IMR-90 (cell line): Measurements from ENCODE around the gene LDLRAD4. TPM values are rescaled to one million over a fixed set of nuclear protein-coding genes. Genes with fewer than 3 reads are reported as not detected.

Source experiments
- ATAC-seq: fragments of 200-7000 bp; cut with Tn5 transposase; 2 replicates; pipeline ENCODE4 v1.9.1; 2020; ENCODE audit warnings: low read depth, mild to moderate bottlenecking, moderate library complexity
- BruUV-seq: library from RNA; stranded (reverse); fragments of 400-500 nt; replicated peaks from 2 replicates; lab custom pipeline; 2021; lab: Mats Ljungman, UMichigan
- CTCF ChIA-PET: fragments of 300-600 bp; formaldehyde crosslinking; extraction: SDS; loops from one replicate; lab custom pipeline; 2021; ENCODE audit warnings: antibody characterized with exemption; lab: Yijun Ruan, JAX
- POLR2A ChIA-PET: fragments of 300-600 bp; sonication (Branson Sonifier 250); formaldehyde crosslinking; loops from one replicate; lab custom pipeline; 2022; ENCODE audit warnings: antibody characterized with exemption; ENCODE audit not compliant: unreplicated experiment; lab: Charles Lee
- DNase-seq: peaks from one replicate; pipeline ENCODE4 v3.0.0; 2013
- H2AFZ ChIP-seq: replicated peaks from 2 replicates; pipeline ENCODE3; 2013; ENCODE audit warnings: low read length, mild to moderate bottlenecking; ENCODE audit not compliant: poor library complexity
- H2AK5ac ChIP-seq: 2 replicates; pipeline ENCODE4 v1.6.1; 2013; ENCODE audit warnings: low read depth, low read length, inconsistent platforms
- H2AK9ac ChIP-seq: replicated peaks from 2 replicates; pipeline ENCODE3; 2013; ENCODE audit warnings: mild to moderate bottlenecking, low read depth, low read length, moderate library complexity; ENCODE audit not compliant: poor library complexity
- H2BK120ac ChIP-seq: 2 replicates; pipeline ENCODE4 v1.6.1; 2013; ENCODE audit warnings: low read depth, low read length, inconsistent platforms
- H2BK15ac ChIP-seq: 3 replicates; pipeline ENCODE4 v1.6.1; 2013; ENCODE audit warnings: low read depth, low read length, inconsistent platforms
- H2BK20ac ChIP-seq: 2 replicates; pipeline ENCODE4 v1.6.1; 2013; ENCODE audit warnings: low read depth, mild to moderate bottlenecking, inconsistent platforms, low read length, moderate library complexity
- H2BK5ac ChIP-seq: 2 replicates; pipeline ENCODE4 v1.6.1; 2013; ENCODE audit warnings: mild to moderate bottlenecking, low read depth, low read length, inconsistent platforms; ENCODE audit not compliant: poor library complexity, severe bottlenecking
- H3K14ac ChIP-seq: replicated peaks from 2 replicates; pipeline ENCODE4 v1.6.1; 2013; ENCODE audit warnings: low read depth, low read length, inconsistent platforms
- H3K18ac ChIP-seq: 2 replicates; pipeline ENCODE4 v1.6.1; 2013; ENCODE audit warnings: low read depth, low read length, control low read depth
- H3K23ac ChIP-seq: 2 replicates; pipeline ENCODE4 v1.6.1; 2013; ENCODE audit warnings: low read depth, low read length, inconsistent platforms
- H3K27ac ChIP-seq: 2 replicates; pipeline ENCODE4 v1.5.1; 2013; ENCODE audit warnings: mild to moderate bottlenecking, control low read depth, low read length; ENCODE audit not compliant: insufficient read depth
- H3K27me3 ChIP-seq: 2 replicates; pipeline ENCODE4 v1.6.1; 2013; ENCODE audit warnings: low read length; ENCODE audit not compliant: control insufficient read depth, insufficient read depth
- H3K36me3 ChIP-seq: 2 replicates; pipeline ENCODE4 v1.6.1; 2013; ENCODE audit warnings: low read length, mixed read lengths; ENCODE audit not compliant: control insufficient read depth, insufficient read depth
- H3K4ac ChIP-seq: 2 replicates; pipeline ENCODE4 v1.6.1; 2013; ENCODE audit warnings: low read depth, low read length, inconsistent platforms
- H3K4me1 ChIP-seq: 2 replicates; pipeline ENCODE4 v1.6.1; 2013; ENCODE audit warnings: low read length, mixed read lengths; ENCODE audit not compliant: control insufficient read depth, insufficient read depth
- H3K4me2 ChIP-seq: 2 replicates; pipeline ENCODE4 v1.6.1; 2013; ENCODE audit warnings: low read depth, mild to moderate bottlenecking, control low read depth, low read length, moderate library complexity
- H3K4me3 ChIP-seq: 2 replicates; pipeline ENCODE4 v1.5.1; 2013; ENCODE audit warnings: low read depth, mild to moderate bottlenecking, control low read depth, low read length, moderate library complexity; ENCODE audit not compliant: insufficient read depth
- H3K56ac ChIP-seq: 2 replicates; pipeline ENCODE4 v1.6.1; 2013; ENCODE audit warnings: low read length, inconsistent platforms; ENCODE audit not compliant: insufficient read depth; ENCODE audit errors: extremely low read depth
- H3K79me1 ChIP-seq, 2 experiments: 2 replicates each; pipeline ENCODE4 v1.6.1; 2013; ENCODE audit warnings: low read length in 2 of 2, inconsistent platforms in 1 of 2, low read depth in 1 of 2
- H3K9ac ChIP-seq: 2 replicates; pipeline ENCODE4 v1.6.1; 2013; ENCODE audit warnings: low read depth, low read length, control low read depth
- H3K9me1 ChIP-seq: 2 replicates; pipeline ENCODE4 v1.6.1; 2013; ENCODE audit warnings: low read length, inconsistent platforms; ENCODE audit not compliant: insufficient read depth
- H3K9me3 ChIP-seq: 2 replicates; pipeline ENCODE4 v1.6.1; 2013; ENCODE audit warnings: low read length; ENCODE audit not compliant: control insufficient read depth, insufficient read depth
- H4K20me1 ChIP-seq: 2 replicates; pipeline ENCODE4 v1.6.1; 2013; ENCODE audit warnings: low read length, inconsistent platforms; ENCODE audit not compliant: insufficient read depth
- H4K5ac ChIP-seq: 2 replicates; pipeline ENCODE4 v1.6.1; 2013; ENCODE audit warnings: mild to moderate bottlenecking, low read depth, low read length, control low read depth
- H4K8ac ChIP-seq, 2 experiments: 2 replicates each; pipeline ENCODE4 v1.6.1; 2013; ENCODE audit warnings: low read depth in 2 of 2, low read length in 2 of 2, control low read depth in 1 of 2, inconsistent platforms in 1 of 2
- H4K91ac ChIP-seq: 2 replicates; pipeline ENCODE4 v1.6.1; 2013; ENCODE audit warnings: low read depth, low read length, inconsistent platforms; ENCODE audit not compliant: insufficient read depth
- CEBPB ChIP-seq: IDR thresholded peaks from 2 replicates; pipeline ENCODE4 v1.6.1; 2012; ENCODE audit warnings: low read depth, low read length, improper control_type of control experiment
- CHD1 ChIP-seq: IDR thresholded peaks from 2 replicates; pipeline ENCODE4 v1.6.1; 2012; ENCODE audit warnings: low read depth, low read length, improper control_type of control experiment
- MAFK ChIP-seq: IDR thresholded peaks from 2 replicates; pipeline ENCODE4 v1.6.1; 2012; ENCODE audit warnings: low read depth, low read length, improper control_type of control experiment
- MAZ ChIP-seq: IDR thresholded peaks from 2 replicates; pipeline ENCODE4 v1.6.1; 2012; ENCODE audit warnings: low read depth, mild to moderate bottlenecking, low read length, improper control_type of control experiment, moderate library complexity, borderline replicate concordance
- MXI1 ChIP-seq: IDR thresholded peaks from 2 replicates; pipeline ENCODE4 v1.6.1; 2012; ENCODE audit warnings: low read depth, mild to moderate bottlenecking, low read length, moderate library complexity, borderline replicate concordance
- SMC3 ChIP-seq: fragments of 150-350 bp; IDR thresholded peaks from 2 replicates; pipeline ENCODE4 v1.6.1; 2016; ENCODE audit warnings: low read depth, mild to moderate bottlenecking, antibody characterized with exemption, low read length, moderate library complexity
- USF2 ChIP-seq: fragments of 150-350 bp; IDR thresholded peaks from 2 replicates; pipeline ENCODE4 v1.6.1; 2017; ENCODE audit warnings: mild to moderate bottlenecking, antibody characterized with exemption, low read length, low read depth
- WGBS, 2 experiments: methylation state at CpG; one replicate each; pipeline versions ENCODE4 v1.1.5 to v1.1.7; 2013; ENCODE audit warnings: missing lambda C conversion rate in 2 of 2; ENCODE audit not compliant: insufficient read length in 1 of 2; ENCODE audit errors: extremely low coverage in 2 of 2; 5-methylcytosine and 5-hydroxymethylcytosine counted together
- dilution Hi-C: fragments of 300-500 bp; cut with HindIII; formaldehyde crosslinking; loops from one replicate; pipeline ENCODE4 v1.14.3; 2018; ENCODE audit warnings: low sequenced_read_pairs; ENCODE audit not compliant: unreplicated experiment
- in situ Hi-C: fragments of 300-500 bp; cut with MboI; formaldehyde crosslinking; loops from 3 replicates; pipeline ENCODE4 v1.14.3; 2019; ENCODE audit warnings: low sequenced_read_pairs, inconsistent platforms, mixed read lengths
- intact Hi-C: fragments of 100-400 bp; cut with micrococcal nuclease; formaldehyde crosslinking; loops from 2 replicates; pipeline ENCODE4 v1.10.0; 2022
- polyA plus RNA-seq, 3 experiments: library from polyadenylated mRNA; depleted of rRNA; stranded (reverse); fragments of >200 nt; gene quantifications; 2 replicates each; pipeline ENCODE4 v1.2.3, GENCODE V29; 2012; ENCODE audit warnings: low replicate concordance in 1 of 3
- total RNA-seq: library from RNA; depleted of rRNA; stranded (reverse); fragments of >200 nt; gene quantifications from 2 replicates; pipeline ENCODE4 v1.2.3, GENCODE V29; 2012

LDLRAD4 gene
- total and polyA plus RNA-seq, 2 of the 4 experiments (the other 2 are of a cell fraction), result not detected

- Histone ChIP-seq H3K4me2 (no peak overlapping the region), H3K14ac (no peak overlapping the region), H2AK5ac (no peak overlapping the region), H3K79me1 (no peaks in the 10 kb centered on the region), H2BK120ac (no peak overlapping the region), H2BK5ac (no peak overlapping the region), H3K23ac (no peak overlapping the region), H3K36me3 (no peaks in the 10 kb centered on the region), H3K4ac (no peak overlapping the region), H3K4me3 (no peak overlapping the region), H3K4me1 (no peaks in the 10 kb centered on the region), H3K9me1 (no peaks in the 10 kb centered on the region), H2BK15ac (no peak overlapping the region), H4K91ac (no peak overlapping the region), H4K8ac (no peak overlapping the region), H4K5ac (no peak overlapping the region), H3K9me3 (no peaks in the 10 kb centered on the region), H3K9ac (no peak overlapping the region), H2BK20ac (no peak overlapping the region), H2AFZ (no peak overlapping the region), H3K27ac (no peak overlapping the region), H3K27me3 (no peaks in the 10 kb centered on the region), H4K20me1 (no peaks in the 10 kb centered on the region), H3K18ac (no peak overlapping the region), H3K56ac (no peak overlapping the region), H2AK9ac (no peak overlapping the region)
- dilution Hi-C loops, result no loop called here
- intact Hi-C loops, result no loop called here
- in situ Hi-C loops, result no loop called here
- POLR2A ChIA-PET, result no interaction called here
- DNase-seq (no peak), ATAC-seq (no peak)
- BruUV-seq, result no TSS peak
- TF ChIP-seq USF2 (no peak), CEBPB (no peak), SMC3 (no peak), MAFK (no peak), MXI1 (no peak), MAZ (no peak), CHD1 (no peak)
- WGBS, 2 experiments, result 67% methylated on average over 3 of the region's 4 CpGs; no CpG with 5 or more reads in 1 of the 2 experiments
- CTCF ChIA-PET, result no interaction called here
Measured at GRCh38 chr18:13336841-13337240, 118.3 kb downstream of the LDLRAD4 start.
